GM19328 (cell line): Measurements from ENCODE around the gene ADCY5.

ENCODE experiments used
- ATAC-seq: cut with Tn5 transposase; IDR thresholded peaks from one replicate; pipeline ENCODE4 v1.9.1; 2021; ENCODE audit warnings: mild to moderate bottlenecking, moderate library complexity; ENCODE audit not compliant: unreplicated experiment

The ADCY5 gene

GRCh38 chr3:123459862-123460261 is 11.0 kb upstream of the ADCY5 start:
- ATAC-seq = no peak

- no peak for ATAC-seq
Measured at GRCh38 chr3:123458255-123458654, 9.4 kb upstream of the ADCY5 start.

- ATAC-seq = no peak
Measured at GRCh38 chr3:123457841-123458240, 9.0 kb upstream of the ADCY5 start.

GRCh38 chr3:123453675-123454074 is 4.8 kb upstream of the ADCY5 start:
- ATAC-seq = no peak

DNA sequence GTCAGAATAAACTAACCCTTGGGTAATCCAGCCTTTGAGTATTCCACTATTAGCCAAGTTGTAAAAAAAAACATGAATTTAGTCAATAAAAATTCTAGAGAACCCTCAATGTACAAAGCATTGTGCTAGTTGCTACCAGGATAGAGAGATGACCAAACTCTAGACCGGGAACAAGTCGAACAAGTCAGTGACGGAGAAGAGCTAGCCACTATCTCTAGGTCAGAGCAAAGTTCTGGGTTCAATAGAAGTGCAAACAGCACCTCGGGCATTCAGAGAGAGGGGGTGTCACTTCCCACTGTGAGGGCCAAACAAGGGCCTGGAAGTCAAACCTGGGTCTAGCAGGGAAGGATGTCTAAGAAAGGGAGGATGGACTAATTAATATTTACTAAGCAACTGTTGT is 2.3 kb upstream of the ADCY5 start:
- no peak for ATAC-seq

GRCh38 chr3:123449997-123450604 is 1.2 kb upstream of the ADCY5 start:
- no peak for ATAC-seq

DNA sequence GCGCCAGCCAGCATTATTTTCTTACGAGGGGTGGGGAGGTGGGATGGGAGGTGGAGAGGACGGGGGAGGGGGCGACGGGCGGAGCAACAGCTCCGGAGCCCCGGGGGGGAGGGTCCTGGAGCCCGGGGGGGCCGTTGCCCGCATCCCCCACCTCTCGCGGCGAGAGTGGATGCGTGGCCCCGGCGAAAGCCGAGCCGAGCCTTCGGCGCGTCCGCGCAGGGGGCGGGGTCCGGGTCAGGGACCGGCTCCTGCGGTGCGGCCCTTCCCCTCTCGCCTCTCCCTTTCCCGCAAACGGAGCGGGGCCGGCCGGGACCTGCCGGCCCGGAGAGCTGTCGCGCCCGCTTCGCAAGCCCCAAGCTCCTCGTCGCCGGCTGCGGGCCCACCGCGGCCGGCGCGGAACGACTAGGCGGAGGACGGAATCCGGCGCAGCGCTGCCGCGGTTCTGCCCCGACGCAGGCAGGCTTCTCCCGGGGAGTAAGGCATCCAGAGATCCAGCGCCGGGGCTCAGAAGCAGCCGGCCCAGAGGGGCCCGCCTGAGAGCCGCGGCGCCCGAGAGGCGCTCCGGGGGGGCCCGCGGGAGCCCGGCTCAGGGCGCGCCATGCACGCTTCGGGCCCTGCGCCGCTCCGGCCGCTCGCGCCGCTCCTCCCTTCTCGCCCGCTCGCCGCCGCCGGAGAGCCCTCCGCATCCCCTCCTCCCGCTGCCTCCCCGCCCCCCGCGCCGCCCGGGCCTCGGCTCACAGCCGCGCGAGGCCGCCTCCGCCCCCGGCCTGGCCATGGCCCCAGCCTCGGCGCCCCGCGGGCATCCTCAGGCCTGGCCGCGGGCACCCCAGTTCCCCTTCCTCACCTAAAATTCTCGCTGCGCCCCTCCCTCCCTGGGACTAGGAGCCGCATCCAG is 459 bp upstream of the ADCY5 start:
- no peak for ATAC-seq

GRCh38 chr3:123447749-123448517 is 957 bp downstream of the ADCY5 start:
- no peak for ATAC-seq

- ATAC-seq = no peak
Measured at GRCh38 chr3:123447416-123447748, 1.5 kb downstream of the ADCY5 start.

GRCh38 chr3:123446610-123447109 is 2.2 kb downstream of the ADCY5 start:
- no peak for ATAC-seq

DNA sequence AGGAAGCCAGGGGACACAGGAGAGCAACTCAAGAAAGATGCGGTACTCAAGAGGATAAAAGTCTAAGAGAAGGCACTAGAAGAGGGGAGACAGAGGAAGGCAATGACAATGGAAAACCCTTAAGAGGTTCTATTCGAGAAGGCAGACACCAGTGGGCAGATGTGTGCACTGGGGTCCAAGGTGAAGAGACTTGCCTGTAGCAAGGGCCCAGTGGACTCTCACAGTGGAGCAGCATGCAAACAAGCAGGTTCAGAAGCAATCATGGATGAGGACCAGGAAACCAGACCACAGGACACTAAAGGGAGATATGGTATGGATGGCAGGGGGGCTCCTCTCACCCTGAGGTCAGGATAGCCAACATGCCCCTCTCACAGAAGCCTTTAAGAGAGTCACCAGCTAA is 2.7 kb downstream of the ADCY5 start:
- ATAC-seq = no peak

DNA sequence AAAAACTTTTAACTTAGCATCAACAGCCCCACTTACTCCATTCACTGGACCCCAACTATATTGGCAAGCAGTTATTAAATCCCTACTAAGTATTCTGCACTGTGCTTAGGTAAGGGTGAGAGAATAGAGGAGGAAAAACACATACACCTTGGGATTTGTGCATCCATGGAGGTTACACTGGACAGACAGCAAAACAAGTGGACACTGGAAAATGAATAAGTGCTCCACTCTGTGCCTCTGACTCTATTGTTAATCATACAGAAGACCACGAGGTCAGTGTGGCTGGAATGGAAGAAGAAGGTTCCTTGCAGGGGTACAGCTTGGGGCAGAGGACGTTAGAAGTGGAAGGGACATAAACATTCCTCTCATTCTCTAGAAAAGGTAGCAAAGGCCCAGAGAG is 3.2 kb downstream of the ADCY5 start:
- ATAC-seq = no peak

- no peak for ATAC-seq
Measured at GRCh38 chr3:123444744-123445143, 4.1 kb downstream of the ADCY5 start.

DNA sequence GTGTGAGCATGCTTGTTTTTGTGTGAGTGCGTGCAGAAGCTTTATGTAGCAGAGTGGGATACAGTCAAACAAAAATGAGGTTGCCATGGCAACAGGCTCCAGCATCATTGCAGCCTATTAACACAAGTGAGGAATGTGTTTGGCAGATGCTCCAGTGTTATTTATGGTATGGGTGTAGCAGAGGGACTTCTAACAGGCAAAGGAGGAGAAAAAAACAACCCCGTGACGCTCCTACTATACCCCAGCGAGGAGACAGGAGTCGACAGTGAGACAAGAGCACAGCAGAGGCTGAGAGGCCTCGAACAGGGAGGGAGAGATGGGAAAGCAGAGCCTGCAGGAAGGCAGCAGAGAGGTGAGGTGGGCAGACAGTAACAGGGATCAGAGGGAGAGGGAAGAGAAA is 4.9 kb downstream of the ADCY5 start:
- no peak for ATAC-seq

- no peak for ATAC-seq
Measured at GRCh38 chr3:123442908-123443307, 6.0 kb downstream of the ADCY5 start.

DNA sequence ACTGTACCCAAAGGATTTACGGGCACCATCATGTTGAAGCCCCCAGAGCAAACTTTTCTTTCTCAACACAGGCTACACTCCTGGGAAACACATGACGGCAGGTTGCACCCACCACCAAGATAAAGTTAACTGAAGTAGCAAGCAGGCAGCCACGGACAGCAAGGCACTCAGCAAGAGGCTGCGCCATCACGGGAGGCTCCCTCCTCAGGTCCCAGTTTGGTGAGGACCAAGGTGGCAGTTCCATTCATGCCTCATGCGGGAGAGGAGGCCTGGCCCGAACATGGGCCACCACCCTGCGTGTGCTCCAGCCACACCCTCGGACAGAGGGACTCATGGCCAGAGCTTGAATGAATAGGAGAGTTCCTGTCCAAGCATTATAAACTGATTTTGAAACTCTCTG is 6.8 kb downstream of the ADCY5 start:
- no peak for ATAC-seq

DNA sequence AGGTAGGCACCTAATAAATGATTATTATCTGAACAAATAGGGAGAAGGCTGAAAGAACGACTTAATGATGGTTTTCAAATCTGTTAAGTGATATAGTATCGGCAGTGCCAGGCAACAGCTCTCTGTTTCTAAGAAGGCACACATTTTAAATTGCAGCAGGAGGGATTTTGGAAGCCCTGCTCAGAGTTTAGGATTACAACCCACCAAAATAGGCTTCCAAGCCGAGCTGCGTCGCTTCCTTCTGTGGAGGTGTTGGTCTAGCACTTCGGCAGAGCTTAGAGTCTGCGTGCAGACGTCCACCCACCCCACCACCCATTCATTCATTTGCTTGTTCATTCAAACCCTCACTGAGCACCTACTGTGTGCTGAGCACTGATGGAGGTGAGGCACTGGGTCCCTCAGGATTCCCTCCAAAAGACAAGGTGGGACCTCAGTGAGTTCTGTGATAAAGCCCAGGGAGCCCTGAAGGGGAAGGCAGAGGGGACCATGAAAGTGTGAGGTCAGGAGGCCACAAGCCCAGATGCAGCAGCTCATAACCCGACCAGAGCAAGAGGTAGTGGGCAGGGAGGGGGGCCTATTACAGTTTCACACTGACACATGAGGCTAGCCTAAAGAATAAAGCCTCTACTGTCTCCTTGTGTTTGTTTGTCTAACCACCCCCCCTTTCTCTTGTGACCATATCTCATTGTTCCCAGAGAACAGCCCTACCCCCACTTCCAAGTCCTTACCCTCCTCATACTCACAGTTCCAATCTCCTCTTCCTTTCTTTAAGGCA is 8.9 kb downstream of the ADCY5 start:
- ATAC-seq = no peak

DNA sequence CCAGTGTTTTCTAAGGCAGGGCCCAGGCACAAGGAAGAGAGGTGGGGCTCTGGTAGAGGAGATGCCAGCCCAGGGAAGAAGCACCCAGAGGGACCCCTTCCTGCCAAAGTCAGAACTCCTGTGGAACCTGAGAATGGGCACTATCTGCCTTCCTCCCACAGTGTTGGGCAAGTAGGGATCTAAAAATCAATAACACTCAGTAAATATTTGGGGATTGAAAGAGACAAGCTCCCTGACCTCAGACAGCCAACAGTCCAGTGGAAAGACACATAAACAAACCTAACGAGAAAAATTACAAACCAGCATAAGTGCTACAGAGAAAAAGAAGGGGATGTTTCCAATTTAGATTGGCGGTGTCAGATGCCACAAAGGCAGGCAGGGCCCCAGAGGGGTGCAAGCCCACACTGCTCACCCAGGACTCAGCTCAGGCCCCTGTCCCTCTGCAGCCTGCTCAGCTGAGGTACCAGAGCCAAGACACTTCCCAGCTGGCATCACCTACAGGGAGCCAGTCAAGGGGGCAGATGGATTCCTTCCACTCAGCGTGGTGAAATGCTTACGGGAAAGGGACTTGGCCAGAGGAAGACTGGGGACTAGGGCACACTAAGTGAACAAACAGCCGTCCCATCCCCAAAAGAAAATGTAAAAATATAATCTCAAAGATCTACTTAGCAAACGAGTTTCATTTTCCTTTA is 15.9 kb downstream of the ADCY5 start:
- ATAC-seq = no peak

DNA sequence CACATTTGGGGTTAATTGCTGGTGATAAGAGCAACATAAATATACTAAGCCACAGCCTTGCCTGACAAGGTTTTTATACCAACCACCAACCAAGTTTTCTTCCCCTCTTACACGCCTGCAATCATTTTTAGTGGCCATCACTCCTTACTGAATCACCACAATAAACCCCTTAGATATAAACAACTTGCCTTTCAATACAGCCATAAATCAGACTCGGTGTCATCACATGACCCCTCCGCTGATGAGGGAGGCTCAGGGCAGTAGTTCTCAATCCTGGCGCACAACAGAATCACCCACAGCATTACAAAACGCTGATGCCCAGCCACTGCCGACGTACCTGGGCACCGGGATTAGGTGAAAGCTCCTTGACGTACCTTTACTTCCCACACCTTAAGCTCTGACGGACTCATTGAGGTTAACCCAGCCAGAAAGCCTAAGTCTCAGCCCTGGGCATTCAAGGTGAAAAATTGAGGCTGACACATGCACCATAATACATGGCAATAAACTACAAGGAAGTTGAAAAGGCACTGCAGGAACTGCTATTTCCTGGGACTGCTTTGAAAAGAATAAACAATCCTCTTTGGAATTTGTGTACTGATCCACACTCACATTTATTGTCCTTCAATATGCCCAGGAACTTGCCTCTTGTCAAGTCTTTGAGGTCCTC is 17.1 kb downstream of the ADCY5 start:
- no peak for ATAC-seq
